Gastrocnemius medialis (tissue), 4 donors: ENCODE data around the gene LRTM2.

ENCODE experiments used
- POLR2A ChIP-seq, 2 donors: fragments of 450-650 bp; IDR thresholded peaks; one replicate each; pipeline ENCODE4 v1.6.1; 2017; ENCODE audit warnings: antibody characterized with exemption in 2 of 2, mild to moderate bottlenecking in 2 of 2, moderate library complexity in 2 of 2
- TF ChIP-seq, protein P1 (sequence below), 5 experiments: fragments of 450-650 bp in 3 of 5; fragments of 200-600 bp in 2 of 5; sonication (generic) in 2 of 5; IDR thresholded peaks in 4 of 5; conservative IDR thresholded peaks in 1 of 5; 1 replicate in 4 of 5; 2 replicates in 1 of 5; pipeline ENCODE4 v1.5.1; 2016 to 2019; ENCODE audit warnings: antibody characterized with exemption in 5 of 5, mild to moderate bottlenecking in 3 of 5, moderate library complexity in 3 of 5

DNA sequence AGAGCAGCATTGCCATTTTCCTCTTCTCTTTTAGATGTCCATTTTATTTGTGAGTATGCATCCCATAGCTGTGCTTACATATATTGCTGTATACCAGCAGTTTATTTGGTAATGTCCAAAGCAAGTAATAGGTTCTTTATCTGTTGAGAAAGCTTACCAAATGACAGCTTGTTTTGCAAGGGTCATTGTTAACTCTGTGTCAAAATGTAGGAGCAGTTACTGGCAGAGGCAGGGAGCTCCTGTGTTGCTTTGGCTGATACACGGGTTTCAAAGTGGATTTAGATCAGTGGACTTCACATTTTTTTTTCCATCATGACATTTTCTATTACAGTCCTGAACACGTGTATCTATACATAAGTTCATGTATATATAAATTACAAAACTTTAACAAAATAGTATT, 38.1 kb upstream of the LRTM2 start:
- TF ChIP-seq, protein P1, sequence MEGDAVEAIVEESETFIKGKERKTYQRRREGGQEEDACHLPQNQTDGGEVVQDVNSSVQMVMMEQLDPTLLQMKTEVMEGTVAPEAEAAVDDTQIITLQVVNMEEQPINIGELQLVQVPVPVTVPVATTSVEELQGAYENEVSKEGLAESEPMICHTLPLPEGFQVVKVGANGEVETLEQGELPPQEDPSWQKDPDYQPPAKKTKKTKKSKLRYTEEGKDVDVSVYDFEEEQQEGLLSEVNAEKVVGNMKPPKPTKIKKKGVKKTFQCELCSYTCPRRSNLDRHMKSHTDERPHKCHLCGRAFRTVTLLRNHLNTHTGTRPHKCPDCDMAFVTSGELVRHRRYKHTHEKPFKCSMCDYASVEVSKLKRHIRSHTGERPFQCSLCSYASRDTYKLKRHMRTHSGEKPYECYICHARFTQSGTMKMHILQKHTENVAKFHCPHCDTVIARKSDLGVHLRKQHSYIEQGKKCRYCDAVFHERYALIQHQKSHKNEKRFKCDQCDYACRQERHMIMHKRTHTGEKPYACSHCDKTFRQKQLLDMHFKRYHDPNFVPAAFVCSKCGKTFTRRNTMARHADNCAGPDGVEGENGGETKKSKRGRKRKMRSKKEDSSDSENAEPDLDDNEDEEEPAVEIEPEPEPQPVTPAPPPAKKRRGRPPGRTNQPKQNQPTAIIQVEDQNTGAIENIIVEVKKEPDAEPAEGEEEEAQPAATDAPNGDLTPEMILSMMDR (IDR thresholded peaks at IDR 0.05 in 4 of 5, conservative IDR thresholded peaks at IDR 0.05 in 1 of 5) = no peak
- no peak for TF ChIP-seq POLR2A (IDR thresholded peaks at IDR 0.05)
